IMR-90 (cell line): ENCODE measurements around the gene TXK. TPM values are rescaled to one million over a fixed set of nuclear protein-coding genes. Genes with fewer than 3 reads are reported as not detected.

ENCODE experiments used
- ATAC-seq: fragments of 200-7000 bp; cut with Tn5 transposase; 2 replicates; pipeline ENCODE4 v1.9.1; 2020; ENCODE audit warnings: low read depth, mild to moderate bottlenecking, moderate library complexity
- BruUV-seq: library from RNA; stranded (reverse); fragments of 400-500 nt; replicated peaks from 2 replicates; lab custom pipeline; 2021; lab: Mats Ljungman, UMichigan
- CTCF ChIA-PET: fragments of 300-600 bp; formaldehyde crosslinking; extraction: SDS; loops from one replicate; lab custom pipeline; 2021; ENCODE audit warnings: antibody characterized with exemption; lab: Yijun Ruan, JAX
- POLR2A ChIA-PET: fragments of 300-600 bp; sonication (Branson Sonifier 250); formaldehyde crosslinking; loops from one replicate; lab custom pipeline; 2022; ENCODE audit warnings: antibody characterized with exemption; ENCODE audit not compliant: unreplicated experiment; lab: Charles Lee
- DNase-seq: peaks from one replicate; pipeline ENCODE4 v3.0.0; 2013
- H2AFZ ChIP-seq: replicated peaks from 2 replicates; pipeline ENCODE3; 2013; ENCODE audit warnings: low read length, mild to moderate bottlenecking; ENCODE audit not compliant: poor library complexity
- H2AK5ac ChIP-seq: 2 replicates; pipeline ENCODE4 v1.6.1; 2013; ENCODE audit warnings: low read depth, low read length, inconsistent platforms
- H2AK9ac ChIP-seq: replicated peaks from 2 replicates; pipeline ENCODE3; 2013; ENCODE audit warnings: mild to moderate bottlenecking, low read depth, low read length, moderate library complexity; ENCODE audit not compliant: poor library complexity
- H2BK120ac ChIP-seq: 2 replicates; pipeline ENCODE4 v1.6.1; 2013; ENCODE audit warnings: low read depth, low read length, inconsistent platforms
- H2BK15ac ChIP-seq: 3 replicates; pipeline ENCODE4 v1.6.1; 2013; ENCODE audit warnings: low read depth, low read length, inconsistent platforms
- H2BK20ac ChIP-seq: 2 replicates; pipeline ENCODE4 v1.6.1; 2013; ENCODE audit warnings: low read depth, mild to moderate bottlenecking, inconsistent platforms, low read length, moderate library complexity
- H2BK5ac ChIP-seq: 2 replicates; pipeline ENCODE4 v1.6.1; 2013; ENCODE audit warnings: mild to moderate bottlenecking, low read depth, low read length, inconsistent platforms; ENCODE audit not compliant: poor library complexity, severe bottlenecking
- H3K14ac ChIP-seq: replicated peaks from 2 replicates; pipeline ENCODE4 v1.6.1; 2013; ENCODE audit warnings: low read depth, low read length, inconsistent platforms
- H3K18ac ChIP-seq: 2 replicates; pipeline ENCODE4 v1.6.1; 2013; ENCODE audit warnings: low read depth, low read length, control low read depth
- H3K23ac ChIP-seq: 2 replicates; pipeline ENCODE4 v1.6.1; 2013; ENCODE audit warnings: low read depth, low read length, inconsistent platforms
- H3K27ac ChIP-seq: 2 replicates; pipeline ENCODE4 v1.5.1; 2013; ENCODE audit warnings: mild to moderate bottlenecking, control low read depth, low read length; ENCODE audit not compliant: insufficient read depth
- H3K27me3 ChIP-seq: 2 replicates; pipeline ENCODE4 v1.6.1; 2013; ENCODE audit warnings: low read length; ENCODE audit not compliant: control insufficient read depth, insufficient read depth
- H3K36me3 ChIP-seq: 2 replicates; pipeline ENCODE4 v1.6.1; 2013; ENCODE audit warnings: low read length, mixed read lengths; ENCODE audit not compliant: control insufficient read depth, insufficient read depth
- H3K4ac ChIP-seq: 2 replicates; pipeline ENCODE4 v1.6.1; 2013; ENCODE audit warnings: low read depth, low read length, inconsistent platforms
- H3K4me1 ChIP-seq: 2 replicates; pipeline ENCODE4 v1.6.1; 2013; ENCODE audit warnings: low read length, mixed read lengths; ENCODE audit not compliant: control insufficient read depth, insufficient read depth
- H3K4me2 ChIP-seq: 2 replicates; pipeline ENCODE4 v1.6.1; 2013; ENCODE audit warnings: low read depth, mild to moderate bottlenecking, control low read depth, low read length, moderate library complexity
- H3K4me3 ChIP-seq: 2 replicates; pipeline ENCODE4 v1.5.1; 2013; ENCODE audit warnings: low read depth, mild to moderate bottlenecking, control low read depth, low read length, moderate library complexity; ENCODE audit not compliant: insufficient read depth
- H3K56ac ChIP-seq: 2 replicates; pipeline ENCODE4 v1.6.1; 2013; ENCODE audit warnings: low read length, inconsistent platforms; ENCODE audit not compliant: insufficient read depth; ENCODE audit errors: extremely low read depth
- H3K79me1 ChIP-seq, 2 experiments: 2 replicates each; pipeline ENCODE4 v1.6.1; 2013; ENCODE audit warnings: low read length in 2 of 2, inconsistent platforms in 1 of 2, low read depth in 1 of 2
- H3K9ac ChIP-seq: 2 replicates; pipeline ENCODE4 v1.6.1; 2013; ENCODE audit warnings: low read depth, low read length, control low read depth
- H3K9me1 ChIP-seq: 2 replicates; pipeline ENCODE4 v1.6.1; 2013; ENCODE audit warnings: low read length, inconsistent platforms; ENCODE audit not compliant: insufficient read depth
- H3K9me3 ChIP-seq: 2 replicates; pipeline ENCODE4 v1.6.1; 2013; ENCODE audit warnings: low read length; ENCODE audit not compliant: control insufficient read depth, insufficient read depth
- H4K20me1 ChIP-seq: 2 replicates; pipeline ENCODE4 v1.6.1; 2013; ENCODE audit warnings: low read length, inconsistent platforms; ENCODE audit not compliant: insufficient read depth
- H4K5ac ChIP-seq: 2 replicates; pipeline ENCODE4 v1.6.1; 2013; ENCODE audit warnings: mild to moderate bottlenecking, low read depth, low read length, control low read depth
- H4K8ac ChIP-seq, 2 experiments: 2 replicates each; pipeline ENCODE4 v1.6.1; 2013; ENCODE audit warnings: low read depth in 2 of 2, low read length in 2 of 2, control low read depth in 1 of 2, inconsistent platforms in 1 of 2
- H4K91ac ChIP-seq: 2 replicates; pipeline ENCODE4 v1.6.1; 2013; ENCODE audit warnings: low read depth, low read length, inconsistent platforms; ENCODE audit not compliant: insufficient read depth
- CTCF ChIP-seq: conservative IDR thresholded peaks from 2 replicates; pipeline ENCODE4 v1.5.1; 2012; ENCODE audit warnings: mild to moderate bottlenecking, low read depth, low read length, improper control_type of control experiment
- RAD21 ChIP-seq: IDR thresholded peaks from 2 replicates; pipeline ENCODE4 v1.6.1; 2012; ENCODE audit warnings: low read length, improper control_type of control experiment
- RCOR1 ChIP-seq: IDR thresholded peaks from 2 replicates; pipeline ENCODE4 v1.6.1; 2012; ENCODE audit warnings: mild to moderate bottlenecking, low read length, improper control_type of control experiment; ENCODE audit not compliant: insufficient replicate concordance
- SMC3 ChIP-seq: fragments of 150-350 bp; IDR thresholded peaks from 2 replicates; pipeline ENCODE4 v1.6.1; 2016; ENCODE audit warnings: low read depth, mild to moderate bottlenecking, antibody characterized with exemption, low read length, moderate library complexity
- WGBS, 2 experiments: methylation state at CpG; one replicate each; pipeline versions ENCODE4 v1.1.5 to v1.1.7; 2013; ENCODE audit warnings: missing lambda C conversion rate in 2 of 2; ENCODE audit not compliant: insufficient read length in 1 of 2; ENCODE audit errors: extremely low coverage in 2 of 2; 5-methylcytosine and 5-hydroxymethylcytosine counted together
- dilution Hi-C: fragments of 300-500 bp; cut with HindIII; formaldehyde crosslinking; loops from one replicate; pipeline ENCODE4 v1.14.3; 2018; ENCODE audit warnings: low sequenced_read_pairs; ENCODE audit not compliant: unreplicated experiment
- in situ Hi-C: fragments of 300-500 bp; cut with MboI; formaldehyde crosslinking; loops from 3 replicates; pipeline ENCODE4 v1.14.3; 2019; ENCODE audit warnings: low sequenced_read_pairs, inconsistent platforms, mixed read lengths
- intact Hi-C: fragments of 100-400 bp; cut with micrococcal nuclease; formaldehyde crosslinking; loops from 2 replicates; pipeline ENCODE4 v1.10.0; 2022
- polyA plus RNA-seq, 3 experiments: library from polyadenylated mRNA; depleted of rRNA; stranded (reverse); fragments of >200 nt; gene quantifications; 2 replicates each; pipeline ENCODE4 v1.2.3, GENCODE V29; 2012; ENCODE audit warnings: low replicate concordance in 1 of 3
- total RNA-seq: library from RNA; depleted of rRNA; stranded (reverse); fragments of >200 nt; gene quantifications from 2 replicates; pipeline ENCODE4 v1.2.3, GENCODE V29; 2012

The TXK gene
- total and polyA plus RNA-seq, 2 of the 4 experiments (the other 2 are of a cell fraction), result not detected

- Histone ChIP-seq H3K14ac (no peak overlapping the region), H3K4me1 (no peaks in the 10 kb centered on the region), H4K5ac (no peak overlapping the region), H2BK20ac (no peak overlapping the region), H3K4ac (no peak overlapping the region), H3K18ac (no peak overlapping the region), H4K8ac (no peak overlapping the region), H4K91ac (no peak overlapping the region), H2BK15ac (no peak overlapping the region), H3K23ac (no peak overlapping the region), H3K9me3 (no peaks in the 10 kb centered on the region), H3K9me1 (no peaks in the 10 kb centered on the region), H4K20me1 (no peaks in the 10 kb centered on the region), H3K4me2 (no peak overlapping the region), H2BK5ac (no peak overlapping the region), H2AFZ (no peak overlapping the region), H2AK9ac (no peak overlapping the region), H3K36me3 (no peaks in the 10 kb centered on the region), H3K27ac (no peak overlapping the region), H3K4me3 (no peak overlapping the region), H3K9ac (no peak overlapping the region), H3K27me3 (no peaks in the 10 kb centered on the region), H3K56ac (no peak overlapping the region), H2BK120ac (no peak overlapping the region), H2AK5ac (no peak overlapping the region), H3K79me1 (no peaks in the 10 kb centered on the region)
- POLR2A ChIA-PET, result no interaction called here
- intact Hi-C loops (no loop called here), dilution Hi-C loops (no loop called here), in situ Hi-C loops (no loop called here)
- no TSS peak for BruUV-seq
- DNase-seq (peak; percentile 3), ATAC-seq (no peak)
- TF ChIP-seq CTCF, result peak; percentile 35
- TF ChIP-seq RAD21, result 0 out of 2 replicates have a peak, but pooled peaks have one; percentile 12
- TF ChIP-seq SMC3, result peak; percentile 23; the same call in 1 of the 2 replicates
- TF ChIP-seq RCOR1, result no peak
- CTCF ChIA-PET, result interaction anchor here (0.6 to 1.5 kb wide), 7 partner anchors 9 to 1539 kb away, joined by 3 to 4 read pairs (median 3); no protein-coding TSS in a partner anchor
- no CpG with 5 or more reads among the region's 1 CpG for WGBS, 2 experiments
Measured at GRCh38 chr4:48033825-48034413, 100.1 kb downstream of the TXK start.
